ENCODE data around the gene UTS2B.

The UTS2B gene

DNA sequence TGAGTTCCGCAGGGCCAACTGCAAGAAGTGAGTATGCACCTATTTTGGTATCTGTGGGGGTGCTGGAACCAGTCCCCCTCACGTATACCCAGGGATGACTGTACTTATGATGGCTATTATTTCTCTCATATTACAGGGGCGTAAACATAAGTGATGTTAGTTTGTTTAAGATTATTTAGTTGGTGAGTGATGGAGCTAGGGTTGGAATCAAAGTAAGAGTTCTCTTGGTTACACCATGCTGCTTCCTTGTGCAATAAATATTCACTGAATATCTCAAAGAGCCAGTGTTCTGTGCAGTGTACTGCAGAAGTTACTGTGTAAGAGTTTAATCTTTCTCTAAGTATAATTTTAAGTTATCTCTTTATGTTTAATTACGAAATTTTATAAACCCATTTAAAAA, 12.8 kb upstream of the UTS2B start:
- DNase-seq (ENCODE audit: insufficient read length, low spot score) (no peak), FAIRE-seq (no peak)
- no peak for TF ChIP-seq CTCF (IDR thresholded peaks at IDR 0.05; ENCODE audit: insufficient read depth, missing control alignments)

GRCh38 chr3:191342411-191342810, 12.1 kb upstream of the UTS2B start:
- no peak for TF ChIP-seq CTCF (IDR thresholded peaks at IDR 0.05; ENCODE audit: insufficient read depth, missing control alignments)
- no peak for FAIRE-seq
- DNase-seq (ENCODE audit: insufficient read length, low spot score), result no peak

GRCh38 chr3:191342006-191342405, 11.7 kb upstream of the UTS2B start:
- FAIRE-seq, result no peak
- DNase-seq (ENCODE audit: insufficient read length, low spot score), result no peak
- TF ChIP-seq CTCF (IDR thresholded peaks at IDR 0.05; ENCODE audit: insufficient read depth, missing control alignments), result no peak

- DNase-seq (ENCODE audit: insufficient read length, low spot score), result no peak
- no peak for FAIRE-seq
- TF ChIP-seq CTCF (IDR thresholded peaks at IDR 0.05; ENCODE audit: insufficient read depth, missing control alignments), result no peak
These were observed 10.6 kb upstream of the UTS2B start for GRCh38 chr3:191340966-191341365.

GRCh38 chr3:191340351-191340750, 10.0 kb upstream of the UTS2B start:
- TF ChIP-seq CTCF (IDR thresholded peaks at IDR 0.05; ENCODE audit: insufficient read depth, missing control alignments), result no peak
- FAIRE-seq (no peak), DNase-seq (ENCODE audit: insufficient read length, low spot score) (no peak)

GRCh38 chr3:191339316-191339917, 9.1 kb upstream of the UTS2B start:
- FAIRE-seq (no peak), DNase-seq (ENCODE audit: insufficient read length, low spot score) (no peak)
- no peak for TF ChIP-seq CTCF (IDR thresholded peaks at IDR 0.05; ENCODE audit: insufficient read depth, missing control alignments)

DNA sequence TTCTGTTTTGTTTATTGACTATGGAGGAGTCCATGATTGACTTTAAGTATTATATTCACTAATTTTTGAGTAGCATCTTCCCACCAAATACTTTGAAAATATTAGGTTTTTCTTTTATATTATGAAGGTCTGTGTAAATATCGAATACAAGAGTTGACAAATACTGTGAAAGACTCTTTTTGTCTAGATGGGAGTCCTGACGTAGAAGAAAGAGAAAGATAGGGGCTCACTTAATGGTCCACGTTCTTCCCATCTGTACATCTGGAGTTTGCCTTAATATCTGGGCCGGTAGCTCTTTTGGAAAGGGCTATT, 7.8 kb upstream of the UTS2B start:
- DNase-seq (ENCODE audit: insufficient read length, low spot score), result no peak

More for the DNA sequence above, 7.8 kb upstream of the UTS2B start:
- no peak for FAIRE-seq
- no peak for TF ChIP-seq CTCF (IDR thresholded peaks at IDR 0.05; ENCODE audit: insufficient read depth, missing control alignments)
